Adipocyte (in vitro differentiated cells): Measurements from ENCODE around the gene SETD2.

Experiments
- DNase-seq: peaks from one replicate; pipeline ENCODE4 v3.0.0-alpha.2; 2015; ENCODE audit warnings: low read depth
- H3K27me3 ChIP-seq: replicated peaks from 2 replicates; pipeline ENCODE4 v1.7.0; 2013; ENCODE audit warnings: mild to moderate bottlenecking, low read length, moderate library complexity; ENCODE audit not compliant: control insufficient read depth, insufficient read depth
- H3K36me3 ChIP-seq: 2 replicates; pipeline ENCODE4 v1.7.0; 2013; ENCODE audit warnings: low read length, mild to moderate bottlenecking, moderate library complexity; ENCODE audit not compliant: control insufficient read depth, insufficient read depth, severe bottlenecking
- H3K4me1 ChIP-seq: 2 replicates; pipeline ENCODE4 v1.7.0; 2013; ENCODE audit warnings: mild to moderate bottlenecking, low read length, moderate library complexity; ENCODE audit not compliant: control insufficient read depth, insufficient read depth
- H3K4me3 ChIP-seq: 2 replicates; pipeline ENCODE4 v1.7.0; 2013; ENCODE audit warnings: mild to moderate bottlenecking, low read length, moderate library complexity
- H3K9ac ChIP-seq: 2 replicates; pipeline ENCODE4 v1.7.0; 2013; ENCODE audit warnings: mild to moderate bottlenecking, low read length, moderate library complexity
- H3K9me3 ChIP-seq: 2 replicates; pipeline ENCODE4 v1.7.0; 2013; ENCODE audit warnings: mild to moderate bottlenecking, low read length, moderate library complexity; ENCODE audit not compliant: control insufficient read depth

Gene SETD2

DNA sequence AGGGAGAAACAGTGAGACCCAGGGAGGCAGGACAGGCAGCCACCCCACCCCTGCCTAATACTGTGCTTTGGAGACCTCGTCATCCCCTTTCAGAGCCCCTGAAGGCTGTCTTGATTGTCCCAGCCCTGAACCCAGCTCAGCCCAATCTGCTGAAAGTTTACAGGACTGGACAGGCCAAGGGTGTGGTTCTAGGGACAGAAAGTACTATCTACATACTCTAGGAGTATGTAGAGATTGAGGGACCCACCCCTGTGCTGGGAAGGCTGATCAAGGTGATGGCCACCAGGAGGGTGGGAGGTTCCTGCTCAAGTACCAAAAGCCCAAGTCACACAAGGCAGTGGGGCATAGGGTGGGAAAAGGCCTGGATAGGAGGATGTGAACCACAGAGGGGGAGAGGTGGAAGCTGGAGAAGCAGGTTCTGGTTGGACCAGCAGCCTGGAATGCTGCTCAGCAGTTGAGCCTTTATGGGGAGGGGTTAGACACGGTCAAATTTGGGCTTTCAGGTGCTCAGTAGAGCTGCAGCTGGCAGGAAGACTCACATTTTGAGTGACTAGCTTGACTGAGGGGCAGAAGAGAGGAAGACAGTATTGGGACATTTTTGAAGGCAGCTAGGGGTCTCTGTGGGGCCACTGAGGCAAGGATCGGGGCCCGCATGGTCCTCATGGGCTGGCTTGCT lies 177.7 kb downstream of the SETD2 start:
- Histone ChIP-seq H3K27me3 (no peaks in the 10 kb centered on the region), H3K4me1 (no peaks in the 10 kb centered on the region), H3K9ac (no peak overlapping the region), H3K4me3 (no peak overlapping the region), H3K9me3 (no peaks in the 10 kb centered on the region), H3K36me3 (no peaks in the 10 kb centered on the region)
- no peak for DNase-seq

DNA sequence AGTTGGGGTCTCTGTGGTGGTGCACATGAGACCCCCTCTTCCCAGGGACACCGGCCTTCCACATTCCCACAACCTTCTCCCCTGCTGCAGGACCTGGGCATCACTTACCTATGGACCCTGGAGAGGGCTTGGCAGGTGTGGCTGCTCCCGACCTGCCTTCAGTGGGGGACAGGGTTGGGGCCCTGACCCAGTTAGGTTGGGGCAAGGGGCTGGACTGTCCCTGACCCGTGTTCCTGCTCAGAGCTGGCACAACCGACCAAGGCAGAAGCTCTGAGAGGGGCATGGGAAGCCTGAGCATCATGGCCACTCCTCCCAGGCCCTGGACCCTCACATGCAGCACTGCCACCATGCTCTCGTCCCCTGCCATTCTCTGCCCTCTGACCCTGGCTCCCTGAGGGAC lies 178.3 kb downstream of the SETD2 start:
- DNase-seq: no peak
- Histone ChIP-seq H3K36me3 (no peaks in the 10 kb centered on the region), H3K4me1 (no peaks in the 10 kb centered on the region), H3K9me3 (no peaks in the 10 kb centered on the region), H3K27me3 (no peaks in the 10 kb centered on the region), H3K4me3 (no peak overlapping the region), H3K9ac (no peak overlapping the region)

DNA sequence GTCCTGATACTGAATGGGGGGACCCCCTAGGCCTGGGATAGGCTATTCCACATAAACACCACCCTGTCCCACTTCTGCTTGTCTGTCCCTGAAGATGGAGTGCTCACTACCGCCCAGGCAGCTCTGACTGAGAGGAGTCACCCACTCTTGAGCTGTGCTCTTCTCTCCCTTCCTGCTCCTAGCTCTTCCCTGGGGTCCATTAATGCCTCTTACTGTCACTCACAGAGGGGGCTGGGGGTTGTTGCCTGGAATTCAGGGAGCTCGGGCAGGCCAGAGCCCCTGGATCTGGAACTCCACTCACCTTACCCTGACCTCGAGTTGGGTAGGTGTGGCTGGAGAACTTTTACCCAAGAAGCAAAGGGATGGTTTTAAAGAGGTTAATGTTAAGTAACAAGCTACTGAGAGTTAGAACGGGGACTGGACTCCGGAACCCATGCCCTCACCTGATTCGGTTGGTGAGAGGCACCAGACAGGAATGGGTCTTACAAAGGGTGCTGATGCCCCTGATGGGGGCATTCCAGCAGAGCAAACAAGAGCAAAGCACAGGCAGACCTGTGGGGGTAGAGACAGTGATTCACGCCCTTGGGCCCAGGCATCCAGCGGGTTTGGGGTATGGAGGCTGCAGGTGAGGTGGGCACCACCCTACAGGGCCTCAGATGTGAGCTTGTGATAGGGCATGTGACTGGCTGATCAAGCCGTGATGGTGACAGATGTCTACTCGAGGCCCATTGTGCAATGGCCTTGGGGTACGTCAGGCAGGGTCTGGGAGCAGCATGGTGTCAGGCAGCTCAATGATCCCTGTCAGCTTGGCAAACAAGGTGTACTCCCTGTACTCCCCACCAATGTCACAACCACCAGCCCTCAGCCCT lies 179.1 kb downstream of the SETD2 start:
- H3K36me3 ChIP-seq: no peaks in the 10 kb centered on the region
- no peak overlapping the region for H3K4me3 ChIP-seq
- no peaks in the 10 kb centered on the region for H3K27me3 ChIP-seq
- H3K9me3 ChIP-seq: no peaks in the 10 kb centered on the region
- H3K4me1 ChIP-seq: peaks cover 4% of the 10 kb centered on the region
- H3K9ac ChIP-seq: no peak overlapping the region
- no peak for DNase-seq

DNA sequence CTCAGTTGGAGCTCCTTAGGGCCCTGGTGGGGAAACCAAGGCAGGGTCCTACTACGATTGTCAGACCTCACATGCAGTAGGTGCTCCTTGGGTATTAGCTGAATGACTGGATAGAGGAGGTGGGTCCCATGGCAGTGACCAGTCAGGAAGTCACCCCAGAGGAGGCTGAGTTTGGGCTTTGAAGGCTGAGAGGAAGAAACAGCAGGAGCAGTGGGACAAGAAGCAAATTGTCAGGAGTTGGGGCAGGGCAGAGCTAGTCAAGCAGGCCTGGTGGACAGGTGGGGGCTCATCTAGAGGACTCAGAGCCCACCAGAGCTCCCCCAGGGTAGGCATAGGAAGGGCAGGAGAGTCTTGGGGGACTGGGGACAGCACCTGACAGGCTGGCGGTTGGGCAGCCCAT lies 181.4 kb downstream of the SETD2 start:
- no peaks in the 10 kb centered on the region for H3K27me3 ChIP-seq
- no peak overlapping the region for H3K4me3 ChIP-seq
- H3K4me1 ChIP-seq: peaks cover 10% of the 10 kb centered on the region
- no peaks in the 10 kb centered on the region for H3K36me3 ChIP-seq
- no peak overlapping the region for H3K9ac ChIP-seq
- no peak for DNase-seq
- H3K9me3 ChIP-seq: no peaks in the 10 kb centered on the region

DNA sequence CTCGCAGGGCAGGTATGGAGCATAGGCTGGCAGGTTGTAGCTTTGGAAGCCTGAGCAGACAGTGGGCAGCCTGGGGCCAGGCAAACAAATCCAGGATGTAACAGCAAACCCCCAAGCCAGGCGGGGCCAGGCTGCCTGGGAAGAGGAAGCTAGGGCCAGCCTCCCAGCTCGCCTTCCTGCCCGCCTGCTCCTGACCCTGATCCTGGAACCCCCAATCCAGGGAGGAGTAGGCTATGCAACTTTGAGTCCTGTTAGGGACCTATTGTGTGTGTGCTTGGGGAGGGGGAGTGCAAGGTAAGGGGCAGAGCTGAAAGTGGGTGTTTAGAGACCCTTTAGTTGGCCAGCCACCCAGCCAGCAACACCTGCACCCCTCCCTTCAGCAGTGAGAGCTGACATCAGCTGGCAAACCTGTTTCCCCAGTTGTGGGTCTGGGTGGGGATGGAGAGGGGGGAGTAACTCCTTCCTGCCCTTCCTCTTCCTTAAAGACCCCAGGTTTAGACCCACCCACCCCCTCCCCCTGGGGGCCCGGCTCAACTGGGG lies 181.9 kb downstream of the SETD2 start:
- Histone ChIP-seq H3K27me3 (no peaks in the 10 kb centered on the region), H3K9ac (no peak overlapping the region), H3K4me1 (peaks cover 13% of the 10 kb centered on the region), H3K4me3 (no peak overlapping the region), H3K36me3 (no peaks in the 10 kb centered on the region), H3K9me3 (no peaks in the 10 kb centered on the region)
- DNase-seq: no peak

DNA sequence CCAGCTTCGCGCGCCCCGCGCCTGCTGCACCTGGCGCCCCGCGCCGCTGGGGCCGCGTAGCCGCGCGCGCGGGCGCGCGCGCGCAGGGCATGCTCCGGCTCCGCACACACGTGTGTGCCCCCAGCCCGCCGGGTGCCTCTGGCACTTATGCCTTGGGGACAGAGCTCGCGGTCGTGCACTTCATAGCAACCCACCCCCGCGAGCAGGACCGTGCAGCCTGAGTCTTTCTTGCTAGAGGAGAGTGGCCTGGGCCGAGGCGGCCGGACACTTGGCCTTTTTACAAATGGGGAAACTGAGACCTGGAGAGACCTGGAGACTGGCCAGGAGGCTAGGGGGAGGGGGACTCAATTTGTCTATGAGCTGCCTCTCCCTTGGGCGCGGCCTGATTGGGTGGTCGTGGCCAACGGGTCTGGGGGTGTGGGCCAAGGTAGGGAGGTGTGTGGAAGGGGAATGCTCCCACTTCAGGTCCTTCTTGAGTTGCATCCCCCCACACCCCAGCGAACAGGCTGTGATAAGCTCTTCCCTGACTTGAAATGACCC lies 183.9 kb downstream of the SETD2 start:
- Histone ChIP-seq H3K36me3 (no peaks in the 10 kb centered on the region), H3K4me1 (peaks cover 13% of the 10 kb centered on the region), H3K27me3 (no peaks in the 10 kb centered on the region), H3K4me3 (peak overlapping the region; percentile 86), H3K9me3 (no peaks in the 10 kb centered on the region), H3K9ac (peak overlapping the region; percentile 89)
- DNase-seq: peak; percentile 33

DNA sequence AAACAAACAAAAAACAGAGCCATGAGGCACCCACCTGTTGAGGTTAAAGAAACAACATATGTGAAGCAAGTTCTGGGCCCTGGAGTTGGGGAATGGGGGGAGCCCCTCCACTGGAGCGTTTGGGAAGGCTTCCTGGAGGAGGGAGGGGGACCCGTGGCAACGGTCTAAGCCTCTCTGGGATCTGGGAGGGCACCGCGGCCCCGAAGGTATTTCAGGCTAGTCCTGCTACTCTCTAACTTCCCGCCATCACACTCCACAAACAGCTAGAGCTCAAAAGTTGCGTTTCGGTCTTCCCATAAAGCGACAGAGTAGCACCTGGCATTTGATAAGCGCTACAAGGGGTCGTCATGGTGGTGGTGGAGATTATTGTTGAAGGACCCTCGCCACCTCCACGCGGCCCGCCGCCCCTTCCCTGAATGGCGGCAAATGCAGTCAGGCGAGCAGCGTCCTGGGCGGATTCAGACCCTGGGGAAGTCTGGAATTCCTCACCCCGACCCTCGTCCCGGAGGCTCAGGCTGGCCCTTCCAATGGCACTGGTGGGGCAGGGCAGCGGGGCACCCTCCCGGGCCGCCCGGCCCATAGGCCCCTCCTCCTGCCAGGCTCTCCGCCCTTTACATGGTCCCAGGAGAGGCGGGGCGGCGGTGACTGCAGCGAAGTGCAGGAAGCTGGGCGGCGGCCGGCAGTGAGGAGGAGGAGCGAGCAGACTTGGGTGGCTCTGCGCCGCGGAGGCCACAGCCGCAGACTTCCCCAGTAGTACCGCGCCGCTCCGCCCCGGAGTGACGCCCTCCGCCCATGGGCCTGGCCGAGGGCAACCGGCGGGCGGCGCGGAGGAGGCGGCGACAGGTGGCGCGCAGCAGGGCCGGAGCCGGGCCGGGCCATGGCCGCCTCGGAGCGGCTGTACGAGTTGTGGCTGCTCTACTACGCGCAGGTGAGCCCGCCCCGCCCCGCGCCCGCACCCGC lies 184.6 kb downstream of the SETD2 start, which contains the start of gene NBEAL2:
NBEAL2 (plus strand) TSS at position 682 of the 960 bp plus-strand sequence; CDS start at position 878, 196 bp downstream.
- no peaks in the 10 kb centered on the region for H3K9me3 ChIP-seq
- H3K36me3 ChIP-seq: no peaks in the 10 kb centered on the region
- H3K4me1 ChIP-seq: peaks cover 21% of the 10 kb centered on the region
- peak within 1 kb of the TSS; percentile 89 for H3K9ac ChIP-seq
- peak within 1 kb of the TSS; percentile 86 for H3K4me3 ChIP-seq
- no peaks in the 10 kb centered on the region for H3K27me3 ChIP-seq
- DNase-seq: peak; percentile 95

DNA sequence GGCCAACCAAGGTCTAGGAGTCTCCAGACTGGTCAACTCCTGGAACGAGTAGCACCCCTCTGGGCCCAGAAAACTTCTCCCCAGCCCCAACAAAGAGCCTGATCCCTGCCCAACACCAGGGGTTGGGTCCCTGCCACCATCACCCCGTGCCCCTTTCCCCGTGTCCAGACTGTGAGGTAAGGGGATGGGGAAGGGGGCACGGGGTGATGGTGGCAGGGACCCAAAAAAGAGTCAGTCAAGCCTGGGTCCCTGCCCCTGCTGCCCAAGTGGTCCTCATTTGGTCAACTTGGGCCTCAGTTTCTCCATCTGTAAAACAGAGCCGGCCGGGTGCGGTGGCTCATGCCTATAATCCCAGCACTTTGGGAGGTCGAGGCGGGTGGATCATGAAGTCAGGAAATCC lies 185.5 kb downstream of the SETD2 start:
- no peaks in the 10 kb centered on the region for H3K9me3 ChIP-seq
- H3K27me3 ChIP-seq: no peaks in the 10 kb centered on the region
- DNase-seq: no peak
- H3K36me3 ChIP-seq: no peaks in the 10 kb centered on the region
- H3K4me1 ChIP-seq: peaks cover 26% of the 10 kb centered on the region
- no peak overlapping the region for H3K9ac ChIP-seq
- no peak overlapping the region for H3K4me3 ChIP-seq

DNA sequence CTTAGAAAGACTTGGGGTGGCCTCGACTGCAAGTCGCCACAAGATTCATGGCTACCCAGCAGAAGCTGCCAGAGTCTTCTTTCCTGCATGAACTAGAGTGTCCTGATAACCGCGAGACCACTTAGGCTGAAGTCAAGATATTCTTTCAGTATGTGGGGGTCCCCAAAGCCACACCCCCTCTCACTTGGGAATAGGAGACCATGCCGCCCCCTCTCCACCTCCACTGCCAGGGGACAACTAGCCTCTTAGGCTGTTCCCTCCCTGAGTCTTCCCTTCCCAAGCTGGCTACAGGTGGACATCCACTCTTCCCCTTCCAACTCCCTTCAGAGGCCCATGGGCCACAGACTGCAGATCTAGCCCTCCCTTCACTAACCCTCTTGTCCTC lies 186.1 kb downstream of the SETD2 start:
- no peaks in the 10 kb centered on the region for H3K9me3 ChIP-seq
- no peaks in the 10 kb centered on the region for H3K36me3 ChIP-seq
- no peak overlapping the region for H3K4me3 ChIP-seq
- H3K27me3 ChIP-seq: no peaks in the 10 kb centered on the region
- H3K4me1 ChIP-seq: peaks cover 26% of the 10 kb centered on the region
- no peak for DNase-seq
- no peak overlapping the region for H3K9ac ChIP-seq

DNA sequence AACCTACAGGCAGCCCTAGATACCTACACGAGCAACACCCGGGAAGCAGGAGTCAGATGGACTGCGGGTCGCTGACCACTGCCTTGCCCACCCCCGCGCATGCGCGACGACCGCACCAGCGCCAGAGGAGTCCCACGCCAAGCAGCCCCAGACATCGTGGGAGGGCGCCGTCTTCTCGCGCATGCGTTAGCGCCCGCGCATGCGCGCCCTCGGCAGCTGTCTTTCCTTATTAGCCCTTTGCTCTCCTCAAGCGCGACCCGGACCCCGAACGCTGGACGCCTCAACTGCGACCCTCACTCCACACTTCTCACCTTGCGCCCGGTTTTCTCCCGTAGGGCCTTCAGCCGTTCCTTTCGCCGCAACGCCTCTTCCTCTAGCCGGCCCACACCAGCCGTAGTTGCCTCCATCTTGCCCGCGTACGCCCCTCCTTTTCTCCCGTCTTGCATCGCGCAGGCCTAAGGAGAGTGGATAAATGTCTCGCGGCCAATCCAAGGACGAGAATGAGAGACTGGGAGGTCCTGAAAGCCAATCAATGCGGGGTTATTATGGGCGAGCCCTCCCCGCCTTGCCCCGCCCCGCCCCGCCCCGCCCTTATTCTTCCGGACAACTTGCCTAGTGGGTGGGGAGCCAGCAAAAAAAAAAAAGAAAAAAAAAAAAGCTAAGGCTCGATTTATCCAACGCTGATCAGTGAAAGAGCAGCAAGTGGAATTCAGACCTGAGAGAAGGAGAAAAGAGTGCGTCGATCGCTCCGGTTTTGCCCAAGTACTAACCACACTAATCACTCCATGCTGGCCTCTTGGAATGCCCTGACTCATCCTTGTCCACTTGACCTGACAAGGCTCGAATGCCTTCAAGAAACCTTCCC lies 187.4 kb downstream of the SETD2 start, which contains the start of gene CCDC12:
CCDC12 (minus strand) TSS at position 420 of the 865 bp plus-strand sequence; CDS start at position 407, 13 bp downstream.
- H3K27me3 ChIP-seq: no peaks in the 10 kb centered on the region
- H3K9me3 ChIP-seq: no peaks in the 10 kb centered on the region
- peak; percentile 99 for DNase-seq
- peak within 1 kb of the TSS; percentile 98 for H3K9ac ChIP-seq
- peak within 1 kb of the TSS; percentile 94 for H3K4me3 ChIP-seq
- peaks cover 29% of the 10 kb centered on the region for H3K4me1 ChIP-seq
- H3K36me3 ChIP-seq: no peaks in the 10 kb centered on the region
